ENCODE results near the gene NFXL1. TPM values are rescaled to one million over a fixed set of nuclear protein-coding genes. Genes with fewer than 3 reads are reported as not detected.

The NFXL1 gene
- total RNA-seq, 2 experiments from 2014 or later = 10.4 to 11.4 TPM

DNA sequence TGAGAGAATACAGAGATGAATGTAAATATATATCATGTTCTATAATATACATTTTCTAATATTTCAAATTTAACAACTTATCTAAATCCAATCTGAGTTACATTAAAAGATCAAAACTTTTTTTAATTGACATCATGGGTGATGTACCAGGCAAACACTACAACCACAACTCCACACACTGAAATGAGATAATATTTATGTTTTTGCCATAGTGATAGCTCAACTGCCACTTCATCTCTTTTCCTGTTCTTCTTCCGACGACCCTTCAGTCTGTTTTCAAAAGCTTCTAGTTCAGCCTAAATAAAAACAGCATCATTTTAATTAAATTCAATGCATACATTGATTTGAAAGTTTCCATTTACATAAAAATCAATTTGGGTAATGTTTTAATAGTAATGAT lies 66.3 kb downstream of the NFXL1 start:
- no peak for DNase-seq
- Mint-ChIP-seq H3K27ac (no peak overlapping the region), H3K4me3 (no peak overlapping the region), H3K4me1 (ENCODE audit: low read depth) (no peaks in the 10 kb centered on the region), H3K36me3 (ENCODE audit: low read depth) (peaks cover 35% of the 10 kb centered on the region), H3K27me3 (ENCODE audit: low read depth) (no peaks in the 10 kb centered on the region), H3K9me3 (peaks cover 2% of the 10 kb centered on the region)
- CTCF ChIA-PET = interaction anchor here (1.8 kb wide), 1 partner anchor 9 kb away, joined by 4 read pairs; no protein-coding TSS in a partner anchor
- intact Hi-C loops (cut with micrococcal nuclease) = no loop called here

DNA sequence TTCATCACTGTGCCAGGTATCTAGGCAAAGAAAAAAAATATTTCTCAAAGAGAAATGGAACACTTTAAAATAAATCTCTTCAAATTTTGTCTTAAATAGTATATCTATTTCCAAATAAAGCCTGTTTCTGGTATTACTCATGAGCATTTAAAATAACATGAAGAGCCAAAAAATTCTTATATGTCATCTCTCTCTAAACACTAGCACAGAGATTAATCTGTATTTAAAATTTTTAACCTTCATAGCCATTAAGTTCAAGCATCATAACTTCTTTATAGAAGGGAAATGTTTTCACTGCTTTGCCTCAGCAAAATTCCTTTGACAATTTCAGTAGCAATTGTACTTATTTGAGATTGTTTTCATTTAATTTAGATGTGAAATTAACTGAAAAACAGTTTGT lies 71.4 kb downstream of the NFXL1 start:
- H3K9me3 Mint-ChIP-seq = peaks cover 2% of the 10 kb centered on the region
- peaks cover 21% of the 10 kb centered on the region for H3K36me3 Mint-ChIP-seq (ENCODE audit: low read depth)
- H3K4me3 Mint-ChIP-seq = no peak overlapping the region
- H3K4me1 Mint-ChIP-seq (ENCODE audit: low read depth) = peaks cover 11% of the 10 kb centered on the region
- DNase-seq = no peak
- intact Hi-C loops (cut with micrococcal nuclease) = no loop called here
- H3K27me3 Mint-ChIP-seq (ENCODE audit: low read depth) = no peaks in the 10 kb centered on the region
- CTCF ChIA-PET = no interaction called here
- no peak overlapping the region for H3K27ac Mint-ChIP-seq

DNA sequence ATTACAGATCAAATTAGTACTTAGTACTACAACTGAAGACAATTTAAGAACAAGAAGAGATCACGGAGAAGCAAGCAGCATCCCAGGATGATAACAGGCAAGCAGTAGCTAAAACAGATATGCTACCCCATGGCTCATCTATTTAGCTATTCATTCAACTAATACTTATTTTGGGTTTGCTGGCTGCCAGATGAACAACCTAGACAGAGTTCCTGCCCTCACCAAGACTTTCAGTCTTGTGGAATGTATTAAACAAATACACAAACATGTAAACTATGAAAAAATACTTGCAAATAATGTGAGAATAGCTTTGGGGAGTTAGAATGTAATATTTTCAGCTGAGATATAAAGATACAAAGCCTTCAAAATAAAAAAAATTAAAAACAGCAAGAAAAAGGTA lies 74.1 kb downstream of the NFXL1 start:
- DNase-seq = no peak
- intact Hi-C loops (cut with micrococcal nuclease) = no loop called here
- Mint-ChIP-seq H3K4me1 (ENCODE audit: low read depth) (peaks cover 25% of the 10 kb centered on the region), H3K27me3 (ENCODE audit: low read depth) (no peaks in the 10 kb centered on the region), H3K27ac (no peak overlapping the region), H3K9me3 (no peaks in the 10 kb centered on the region), H3K4me3 (no peak overlapping the region), H3K36me3 (ENCODE audit: low read depth) (peaks cover 3% of the 10 kb centered on the region)
- CTCF ChIA-PET = interaction anchor here (1.1 to 4.3 kb wide), 12 partner anchors 10 to 171 kb away, joined by 3 to 26 read pairs (median 4); no protein-coding TSS in a partner anchor

DNA sequence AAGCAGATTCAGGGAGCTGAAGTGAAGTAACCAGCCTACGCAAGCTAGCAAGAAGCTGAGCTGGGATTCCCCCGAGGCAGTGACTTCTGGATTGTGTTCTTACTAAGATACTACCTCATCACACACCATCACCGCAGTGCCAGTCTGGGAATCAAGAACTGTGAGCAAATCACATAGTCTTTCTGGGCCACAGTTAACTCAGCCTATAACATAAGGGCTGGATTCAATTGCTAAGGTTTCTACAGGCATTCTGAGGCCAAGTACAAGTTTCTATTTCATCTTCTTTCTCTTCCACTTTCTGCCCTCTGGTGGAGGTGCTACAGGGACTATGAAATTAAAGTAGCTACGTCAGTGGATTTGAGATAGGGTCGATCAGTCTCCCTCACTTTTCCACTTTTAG lies 75.1 kb downstream of the NFXL1 start:
- Mint-ChIP-seq H3K36me3 (ENCODE audit: low read depth) (peaks cover 3% of the 10 kb centered on the region), H3K27me3 (ENCODE audit: low read depth) (no peaks in the 10 kb centered on the region), H3K27ac (no peak overlapping the region), H3K4me3 (no peak overlapping the region), H3K4me1 (ENCODE audit: low read depth) (peaks cover 25% of the 10 kb centered on the region), H3K9me3 (no peaks in the 10 kb centered on the region)
- intact Hi-C loops (cut with micrococcal nuclease) = loop anchor here (1.0 to 10.0 kb wide), 13 partner anchors 35 to 432 kb away; partner anchors contain the start of genes ATP10D, CNGA1, COMMD8 and NFXL1
- peak; percentile 80 for DNase-seq
- CTCF ChIA-PET = interaction anchor here (0.5 to 4.3 kb wide), 19 partner anchors 9 to 802 kb away, joined by 3 to 26 read pairs (median 4); no protein-coding TSS in a partner anchor

DNA sequence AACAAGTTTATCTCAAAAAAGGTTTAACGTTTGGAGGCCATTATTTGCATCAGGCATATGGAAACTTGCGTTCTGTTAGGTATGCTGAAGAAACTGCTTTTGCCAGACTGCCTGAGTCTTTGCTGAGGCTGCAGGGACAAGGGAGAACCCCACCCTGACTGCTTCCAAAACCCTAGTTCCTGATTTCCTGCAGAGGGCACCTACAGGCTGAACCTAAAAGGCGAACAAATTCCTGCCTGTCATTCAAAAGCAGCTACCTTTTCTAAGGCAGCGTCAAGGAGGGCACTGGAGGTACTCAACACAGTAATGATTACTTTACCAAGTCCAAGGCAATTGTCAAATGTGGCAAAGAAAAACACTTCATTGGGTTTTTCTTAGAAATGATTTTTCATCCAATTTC lies 75.9 kb downstream of the NFXL1 start:
- Mint-ChIP-seq H3K4me1 (ENCODE audit: low read depth) (peaks cover 25% of the 10 kb centered on the region), H3K4me3 (no peak overlapping the region), H3K27ac (no peak overlapping the region), H3K27me3 (ENCODE audit: low read depth) (no peaks in the 10 kb centered on the region), H3K9me3 (no peaks in the 10 kb centered on the region), H3K36me3 (ENCODE audit: low read depth) (peaks cover under 1% of the 10 kb centered on the region)
- intact Hi-C loops (cut with micrococcal nuclease) = loop anchor here (2.0 to 10.0 kb wide), 9 partner anchors 54 to 432 kb away; partner anchors contain the start of genes ATP10D, CNGA1, COMMD8 and NIPAL1
- DNase-seq = no peak
- CTCF ChIA-PET = interaction anchor here (1.0 to 4.3 kb wide), 6 partner anchors 8 to 151 kb away, joined by 3 to 26 read pairs (median 5); no protein-coding TSS in a partner anchor

DNA sequence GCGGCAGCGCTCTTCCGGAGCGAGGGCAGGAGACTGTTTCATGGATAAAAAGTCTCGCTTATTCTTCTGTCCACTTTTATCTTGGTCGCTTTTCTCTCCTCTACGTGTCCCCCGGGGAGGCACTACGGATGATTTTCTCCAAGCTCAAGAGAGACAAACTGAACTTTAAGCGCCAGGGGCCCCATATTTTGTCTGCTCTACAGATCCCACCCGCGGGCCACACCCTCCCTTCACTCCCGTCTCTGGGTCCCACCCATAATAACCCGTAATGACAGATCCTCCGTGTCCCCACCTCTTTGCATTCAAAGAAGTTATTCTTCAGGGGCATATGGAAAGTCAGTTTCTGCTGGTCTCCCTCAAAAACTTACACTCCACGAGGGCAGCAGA lies 76.5 kb downstream of the NFXL1 start, which contains the start of gene CORIN:
Gene CORIN (minus strand): TSS at position 160 of the 387 bp plus-strand sequence. CDS start 118 bp downstream, at position 42.
- CTCF ChIA-PET = interaction anchor here (0.6 to 4.3 kb wide), 10 partner anchors 9 to 155 kb away, joined by 3 to 32 read pairs (median 6); no protein-coding TSS in a partner anchor
- H3K27ac Mint-ChIP-seq = no peak within 1 kb of the TSS
- H3K9me3 Mint-ChIP-seq = no peaks in the 10 kb centered on the region
- no peaks in the 10 kb centered on the region for H3K36me3 Mint-ChIP-seq (ENCODE audit: low read depth)
- H3K4me3 Mint-ChIP-seq = peak within 1 kb of the TSS; percentile 78
- intact Hi-C loops (cut with micrococcal nuclease) = loop anchor here (2.0 to 10.0 kb wide), 9 partner anchors 54 to 433 kb away; partner anchors contain the start of genes ATP10D, CNGA1, COMMD8 and NIPAL1
- no peak for DNase-seq
- H3K4me1 Mint-ChIP-seq (ENCODE audit: low read depth) = peaks cover 25% of the 10 kb centered on the region
- peaks cover 1% of the 10 kb centered on the region for H3K27me3 Mint-ChIP-seq (ENCODE audit: low read depth)

DNA sequence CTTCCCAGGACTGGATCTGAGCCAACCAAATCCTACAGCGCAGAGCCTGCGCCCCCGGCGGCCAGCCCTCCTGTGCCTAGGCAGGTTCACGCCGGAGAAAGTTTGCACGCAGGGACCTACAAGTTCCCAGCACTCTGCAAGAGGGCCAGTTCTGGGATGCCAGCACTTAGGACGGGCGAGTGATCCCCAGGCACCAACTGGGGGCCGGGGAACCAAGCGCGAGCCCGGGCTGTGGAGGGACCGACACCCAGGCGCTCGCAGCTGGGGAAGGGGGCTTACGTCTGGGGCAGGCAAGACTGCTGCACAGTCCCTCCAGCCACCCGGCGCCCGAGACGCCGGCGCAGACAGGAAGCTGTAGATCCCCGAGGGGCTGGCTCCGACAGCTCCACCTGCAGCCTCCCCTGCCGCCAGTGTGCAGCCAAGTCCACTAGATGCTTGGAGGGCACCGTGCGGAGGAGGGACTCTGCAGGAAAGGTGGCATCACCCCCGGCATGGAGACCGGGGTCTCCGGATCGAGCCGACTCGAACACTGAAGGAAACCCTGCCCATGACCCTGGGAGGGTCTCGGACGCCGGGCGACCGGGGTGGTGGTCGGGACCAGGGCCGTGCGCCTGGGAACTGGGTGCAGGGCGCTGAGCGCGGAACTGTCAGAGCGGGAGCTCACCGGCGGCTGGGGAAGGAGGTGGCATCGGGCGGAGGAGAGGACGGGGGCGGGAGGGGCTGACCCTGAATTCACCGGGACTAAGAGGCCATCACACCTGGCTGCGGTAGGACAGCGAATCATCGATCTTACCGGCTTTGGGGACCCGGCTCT lies 77.1 kb downstream of the NFXL1 start:
- H3K4me1 Mint-ChIP-seq (ENCODE audit: low read depth) = peaks cover 25% of the 10 kb centered on the region
- peak; percentile 59 for DNase-seq

DNA sequence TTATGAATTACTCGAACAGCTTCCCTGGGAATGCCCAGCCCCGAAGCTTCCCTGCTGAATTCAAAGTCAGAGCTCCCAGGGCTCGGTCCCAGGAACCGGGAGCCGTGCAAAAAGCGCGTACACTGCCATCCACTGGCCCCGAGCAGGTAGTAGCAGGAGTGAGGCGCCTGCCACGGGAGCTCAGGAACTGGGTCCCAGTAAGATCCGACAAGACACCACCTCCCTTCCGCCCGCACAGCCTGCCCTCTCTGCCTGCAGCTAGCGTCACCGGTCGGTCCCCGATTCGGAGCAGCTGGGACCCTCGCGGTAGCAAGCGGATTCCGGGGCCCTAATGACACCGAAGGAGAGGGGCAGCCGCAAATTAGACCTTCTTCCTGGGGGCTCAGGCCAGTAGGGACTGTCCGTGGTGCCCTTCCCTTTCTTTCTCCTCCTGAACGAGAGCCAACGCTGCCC lies 77.7 kb downstream of the NFXL1 start:
- peaks cover 25% of the 10 kb centered on the region for H3K4me1 Mint-ChIP-seq (ENCODE audit: low read depth)
- no peaks in the 10 kb centered on the region for H3K9me3 Mint-ChIP-seq
- H3K27ac Mint-ChIP-seq = no peak overlapping the region
- peaks cover 5% of the 10 kb centered on the region for H3K27me3 Mint-ChIP-seq (ENCODE audit: low read depth)
- peak; percentile 74 for DNase-seq
- intact Hi-C loops (cut with micrococcal nuclease) = loop anchor here (1.0 to 10.0 kb wide), 9 partner anchors 56 to 349 kb away; partner anchors contain the start of genes ATP10D, CNGA1 and NIPAL1
- H3K36me3 Mint-ChIP-seq (ENCODE audit: low read depth) = no peaks in the 10 kb centered on the region
- CTCF ChIA-PET = interaction anchor here (0.6 to 3.0 kb wide), 29 partner anchors 10 to 295 kb away, joined by 3 to 32 read pairs (median 4); no protein-coding TSS in a partner anchor
- H3K4me3 Mint-ChIP-seq = peak overlapping the region; percentile 78

More for the DNA sequence above, 77.1 kb downstream of the NFXL1 start:
- Mint-ChIP-seq H3K27me3 (ENCODE audit: low read depth) (peaks cover 5% of the 10 kb centered on the region), H3K27ac (no peak overlapping the region), H3K4me3 (peak overlapping the region; percentile 78), H3K9me3 (no peaks in the 10 kb centered on the region), H3K36me3 (ENCODE audit: low read depth) (no peaks in the 10 kb centered on the region)
- intact Hi-C loops (cut with micrococcal nuclease) = loop anchor here (5.0 to 10.0 kb wide), 6 partner anchors 55 to 350 kb away; partner anchors contain the start of genes ATP10D, CNGA1 and NIPAL1
- CTCF ChIA-PET = interaction anchor here (0.6 to 3.0 kb wide), 30 partner anchors 10 to 295 kb away, joined by 3 to 32 read pairs (median 4); no protein-coding TSS in a partner anchor

DNA sequence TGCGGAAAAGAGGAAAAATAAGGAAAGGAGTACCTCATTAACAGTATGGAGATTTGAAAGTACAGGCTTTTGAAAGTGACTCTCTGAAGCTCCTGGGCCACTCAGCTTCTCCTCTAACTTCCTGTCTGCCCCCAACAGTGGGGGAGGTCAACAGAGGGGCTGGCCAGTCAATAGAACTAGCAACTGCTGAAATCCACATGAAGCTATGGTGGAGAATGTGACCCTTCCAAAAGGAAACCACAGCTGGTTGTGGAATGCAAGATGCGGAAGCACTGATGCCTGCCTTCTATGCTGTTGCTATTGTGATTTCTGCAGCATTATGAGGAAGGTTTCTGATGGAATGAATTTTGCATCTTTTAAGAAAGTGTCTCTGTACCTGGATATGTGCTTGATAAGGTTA lies 78.9 kb downstream of the NFXL1 start:
- CTCF ChIA-PET = interaction anchor here (0.6 to 3.0 kb wide), 8 partner anchors 8 to 620 kb away, joined by 3 to 32 read pairs (median 6); no protein-coding TSS in a partner anchor
- Mint-ChIP-seq H3K27me3 (ENCODE audit: low read depth) (peaks cover 5% of the 10 kb centered on the region), H3K36me3 (ENCODE audit: low read depth) (no peaks in the 10 kb centered on the region), H3K4me1 (ENCODE audit: low read depth) (peaks cover 25% of the 10 kb centered on the region), H3K27ac (no peak overlapping the region), H3K4me3 (no peak overlapping the region), H3K9me3 (no peaks in the 10 kb centered on the region)
- intact Hi-C loops (cut with micrococcal nuclease) = loop anchor here (5.0 to 10.0 kb wide), 6 partner anchors 57 to 348 kb away; partner anchors contain the start of genes ATP10D, CNGA1 and NIPAL1
- DNase-seq = no peak

DNA sequence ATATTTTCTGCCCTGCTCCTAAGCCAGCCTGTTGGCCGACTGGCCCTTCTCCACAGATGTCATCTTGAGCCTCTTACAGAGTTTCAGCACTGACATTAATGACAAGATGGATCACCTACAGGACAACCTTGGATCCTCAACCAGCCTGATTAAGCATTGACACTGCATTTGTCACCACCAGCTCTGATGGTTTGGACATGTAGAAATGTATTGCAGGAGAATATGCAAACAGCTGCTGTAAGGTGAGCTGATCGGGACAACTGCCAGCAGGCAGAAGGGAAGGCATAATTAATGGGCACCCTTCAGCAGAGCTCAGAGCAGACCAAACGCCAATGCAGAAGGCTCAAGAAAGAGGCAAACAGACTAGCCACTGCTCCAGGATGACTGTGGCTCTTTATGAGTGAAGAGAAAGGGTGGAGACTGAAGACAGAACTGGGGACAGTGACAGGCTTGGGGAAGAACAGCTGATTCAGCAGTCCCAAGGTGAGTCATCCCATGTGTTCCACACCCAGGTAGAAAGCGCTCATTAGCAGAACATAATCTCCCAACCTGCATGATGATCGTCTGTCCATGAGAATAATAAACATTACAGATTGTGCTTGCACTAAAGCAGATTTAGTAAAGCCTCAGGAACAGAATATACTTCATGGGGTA lies 83.2 kb downstream of the NFXL1 start:
- no peak for DNase-seq
- Mint-ChIP-seq H3K36me3 (ENCODE audit: low read depth) (no peaks in the 10 kb centered on the region), H3K27me3 (ENCODE audit: low read depth) (peaks cover 5% of the 10 kb centered on the region), H3K4me3 (no peak overlapping the region), H3K4me1 (ENCODE audit: low read depth) (peaks cover 10% of the 10 kb centered on the region), H3K27ac (no peak overlapping the region), H3K9me3 (no peaks in the 10 kb centered on the region)
- intact Hi-C loops (cut with micrococcal nuclease) = loop anchor here (10.0 kb wide), 1 partner anchor 334 kb away; no protein-coding TSS in a partner anchor
- CTCF ChIA-PET = interaction anchor here (0.8 to 1.5 kb wide), 2 partner anchors 9 to 26 kb away, joined by 3 to 5 read pairs; no protein-coding TSS in a partner anchor

DNA sequence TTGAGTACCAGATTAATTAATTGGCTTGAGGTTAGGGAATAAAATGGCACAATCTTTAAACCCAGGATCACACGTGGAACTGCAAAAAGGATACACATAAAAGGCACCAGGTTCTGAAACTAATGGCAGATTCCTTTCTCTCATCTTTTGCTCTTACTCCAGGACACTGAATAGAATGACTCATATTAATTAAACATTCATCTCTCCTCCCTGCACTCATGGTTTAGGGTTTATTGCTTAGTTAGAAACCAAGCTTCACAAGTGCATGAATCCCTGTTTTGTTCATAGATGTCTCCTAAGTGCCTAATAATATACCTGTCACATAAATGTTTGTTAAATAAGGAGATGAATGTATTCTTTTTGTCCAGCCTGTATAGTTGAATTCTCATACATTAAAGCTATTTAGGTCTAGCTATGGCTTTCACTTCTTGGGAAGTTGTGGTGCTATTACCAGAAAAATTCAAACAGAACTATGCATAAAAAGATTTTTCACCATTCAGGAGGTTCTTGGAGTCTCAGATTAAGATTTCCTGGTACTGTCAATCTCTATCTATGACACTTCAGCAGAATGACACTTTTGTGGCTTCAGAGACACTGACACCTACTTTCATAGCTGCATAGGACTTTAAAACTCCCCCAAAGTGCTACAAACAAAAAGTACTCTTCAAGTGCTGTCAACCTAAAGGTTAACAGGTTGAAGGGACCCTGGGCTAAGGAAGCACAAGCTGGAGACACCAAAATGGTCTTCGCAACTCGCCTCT lies 83.9 kb downstream of the NFXL1 start:
- Mint-ChIP-seq H3K36me3 (ENCODE audit: low read depth) (no peaks in the 10 kb centered on the region), H3K27ac (no peak overlapping the region), H3K27me3 (ENCODE audit: low read depth) (peaks cover 5% of the 10 kb centered on the region), H3K4me1 (ENCODE audit: low read depth) (peaks cover 5% of the 10 kb centered on the region), H3K9me3 (no peaks in the 10 kb centered on the region), H3K4me3 (no peak overlapping the region)
- intact Hi-C loops (cut with micrococcal nuclease) = loop anchor here (10.0 kb wide), 1 partner anchor 334 kb away; no protein-coding TSS in a partner anchor
- no peak for DNase-seq
- CTCF ChIA-PET = interaction anchor here (0.8 to 1.5 kb wide), 2 partner anchors 9 to 26 kb away, joined by 3 to 5 read pairs; no protein-coding TSS in a partner anchor

Data from activated naive CD4-positive, alpha-beta T cell treated with anti-CD3 and anti-CD28 coated beads for 36 hours (primary cell).